K562 (cell line): Measurements from ENCODE around the gene HELZ2. TPM values are rescaled to one million over a fixed set of nuclear protein-coding genes. Genes with fewer than 3 reads are reported as not detected.
A peak's percentile ranks its signal among the peaks of the same experiment; 100 is the strongest.

ENCODE experiments used
- CCAR2 ChIP-seq: fragments of 200-400 bp; formaldehyde crosslinking; IDR thresholded peaks from 2 replicates; pipeline ENCODE4 v1.6.1; 2017; ENCODE audit warnings: mild to moderate bottlenecking, low read depth, low read length
- E4F1 ChIP-seq: fragments of 250-450 bp; sonication (Bioruptor Pico); IDR thresholded peaks from 2 replicates; pipeline ENCODE4 v1.5.0; 2021; ENCODE audit warnings: mild to moderate bottlenecking, borderline replicate concordance
- EP300 ChIP-seq: IDR thresholded peaks from 2 replicates; pipeline ENCODE4 v1.6.1; 2012; ENCODE audit warnings: low read length, improper control_type of control experiment
- FOXA1 ChIP-seq: fragments of 450-650 bp; IDR thresholded peaks from 2 replicates; pipeline ENCODE4 v1.6.1; 2016; ENCODE audit warnings: mild to moderate bottlenecking, borderline replicate concordance
- GABPA ChIP-seq: fragments of 200-800 bp; sonication (Bioruptor generic); conservative IDR thresholded peaks from 2 replicates; pipeline ENCODE4 v1.6.1; 2016; ENCODE audit warnings: low read depth, missing genetic modification characterization, missing compliant biosample characterization
- HNRNPL ChIP-seq: fragments of 200-400 bp; formaldehyde crosslinking; IDR thresholded peaks from 2 replicates; pipeline ENCODE4 v1.6.1; 2017; ENCODE audit warnings: low read depth, mild to moderate bottlenecking, low read length
- ILF3 ChIP-seq: fragments of 450-650 bp; IDR thresholded peaks from 2 replicates; pipeline ENCODE4 v1.6.1; 2018; ENCODE audit warnings: antibody characterized with exemption, mild to moderate bottlenecking, moderate library complexity, borderline replicate concordance
- MYNN ChIP-seq, 2 experiments: sonication (generic); formaldehyde crosslinking in 1 of 2; IDR thresholded peaks; 2 replicates each; pipeline versions ENCODE4 v1.5.0 to v1.6.1; 2016 to 2020; ENCODE audit warnings: antibody characterized with exemption in 1 of 2, missing genetic modification reagents in 1 of 2
- NCOA2 ChIP-seq, 2 experiments: fragments of 450-650 bp; IDR thresholded peaks; 2 replicates each; pipeline ENCODE4 v1.6.1; 2018; ENCODE audit warnings: mild to moderate bottlenecking in 2 of 2, moderate library complexity in 1 of 2; ENCODE audit not compliant: partially characterized antibody in 2 of 2
- NFATC3 ChIP-seq: fragments of 450-650 bp; IDR thresholded peaks from 2 replicates; pipeline ENCODE4 v1.6.1; 2017; ENCODE audit warnings: mild to moderate bottlenecking
- NR4A1 ChIP-seq, 2 experiments: fragments of 250-450 bp in 1 of 2; fragments of 450-650 bp in 1 of 2; sonication (Bioruptor Pico) in 1 of 2; IDR thresholded peaks; 2 replicates each; pipeline versions ENCODE4 v1.4.0 to v1.6.1; 2016 to 2020; ENCODE audit warnings: mild to moderate bottlenecking in 2 of 2, missing compliant biosample characterization in 1 of 2, missing genetic modification characterization in 1 of 2, moderate library complexity in 1 of 2
- PYGO2 ChIP-seq: fragments of 450-650 bp; IDR thresholded peaks from 2 replicates; pipeline ENCODE4 v1.6.1; 2016; ENCODE audit warnings: mild to moderate bottlenecking, missing genetic modification characterization, moderate library complexity, missing compliant biosample characterization
- RBM25 ChIP-seq: fragments of 200-400 bp; formaldehyde crosslinking; IDR thresholded peaks from 2 replicates; pipeline ENCODE4 v1.6.1; 2018; ENCODE audit warnings: low read length, low read depth, moderate library complexity; ENCODE audit not compliant: severe bottlenecking
- RUNX1 ChIP-seq: sonication (generic); IDR thresholded peaks from 2 replicates; pipeline ENCODE4 v1.6.1; 2016; ENCODE audit warnings: antibody characterized with exemption, low read depth
- SAFB ChIP-seq: fragments of 200-400 bp; formaldehyde crosslinking; IDR thresholded peaks from 2 replicates; pipeline ENCODE4 v1.6.1; 2017; ENCODE audit warnings: low read depth, low read length, borderline replicate concordance
- SRF ChIP-seq, 2 experiments: fragments of 250-450, 450-650 bp in 1 of 2; sonication (Bioruptor Pico) in 1 of 2; sonication (generic) in 1 of 2; formaldehyde crosslinking; IDR thresholded peaks; 2 replicates each; pipeline versions ENCODE4 v1.5.0 to v1.5.1; 2020 to 2022; ENCODE audit warnings: mild to moderate bottlenecking in 1 of 2, missing genetic modification reagents in 1 of 2
- TOE1 ChIP-seq, 2 experiments: fragments of 450-650 bp in 1 of 2; sonication (generic) in 1 of 2; formaldehyde crosslinking in 1 of 2; IDR thresholded peaks; 2 replicates each; pipeline versions ENCODE4 v1.7.1 to v1.8.0; 2016 to 2022; ENCODE audit warnings: borderline replicate concordance in 2 of 2, mild to moderate bottlenecking in 2 of 2, antibody characterized with exemption in 1 of 2, inconsistent platforms in 1 of 2, low read depth in 1 of 2, missing genetic modification reagents in 1 of 2, moderate library complexity in 1 of 2
- YY1 ChIP-seq, 3 experiments: IDR thresholded peaks; 2 replicates each; pipeline ENCODE4 v1.6.1; 2011; ENCODE audit warnings: low read length in 2 of 3, mild to moderate bottlenecking in 2 of 3, moderate library complexity in 2 of 3, borderline replicate concordance in 1 of 3, control low read depth in 1 of 3, low read depth in 1 of 3; ENCODE audit not compliant: insufficient read depth in 3 of 3, insufficient replicate concordance in 2 of 3, control insufficient read depth in 1 of 3, insufficient read length in 1 of 3; ENCODE audit errors: extremely low read depth in 1 of 3
- ZFP91 ChIP-seq: sonication (generic); formaldehyde crosslinking; IDR thresholded peaks from 2 replicates; pipeline ENCODE4 v1.8.0; 2022; ENCODE audit warnings: mild to moderate bottlenecking, missing genetic modification reagents
- ZKSCAN1 ChIP-seq: fragments of 150-350 bp; IDR thresholded peaks from 2 replicates; pipeline ENCODE4 v1.6.1; 2016; ENCODE audit warnings: low read depth, low read length
- ZNF696 ChIP-seq: fragments of 250-450 bp; sonication (Bioruptor Pico); conservative IDR thresholded peaks from 2 replicates; pipeline ENCODE4 v1.4.0; 2020; ENCODE audit warnings: mild to moderate bottlenecking, moderate library complexity
- polyA plus RNA-seq, 8 experiments: library from polyadenylated mRNA; depleted of rRNA in 4 of 8; stranded (reverse) in 5 of 8; unstranded in 3 of 8; fragments of >200 nt; fragmentation: Nextera tagmentation in 2 of 8; fragmentation: Illumina TruSeq in 1 of 8; extraction: Ambion mirVana in 2 of 8; extraction: Trizol in 1 of 8; gene quantifications; 2 replicates each; pipeline versions ENCODE4 v1.2.1 to v1.2.3, GENCODE V29; 2011 to 2014; ENCODE audit warnings: inconsistent platforms in 1 of 8, missing spikeins in 1 of 8
- total RNA-seq, 7 experiments: library from RNA; depleted of rRNA in 6 of 7; stranded (reverse); fragments of >200 nt in 6 of 7; fragmentation: Illumina TruSeq in 2 of 7; extraction: Trizol in 2 of 7; gene quantifications; 2 replicates each; pipeline versions ENCODE4 v1.2.1 to v1.2.3, GENCODE V29; 2011 to 2021; ENCODE audit warnings: low replicate concordance in 1 of 7

The HELZ2 gene
- total and polyA plus RNA-seq, 9 of the 15 experiments (the other 6 are each of a cell fraction or from before 2014, with no cell fraction given), result 0.03 to 7.8 (median 2.9) TPM; not detected in 1

- TF ChIP-seq NCOA2 (IDR thresholded peaks at IDR 0.05; ENCODE audit: partially characterized antibody in 2 of 2), result no peak
- no peak for TF ChIP-seq ZNF696
- TF ChIP-seq ILF3, result no peak
- no peak for TF ChIP-seq ZFP91 (CRISPR knock-in tag)
- TF ChIP-seq YY1 (IDR thresholded peaks at IDR 0.05; ENCODE audit: borderline replicate concordance in 1 of 3, control insufficient read depth in 1 of 3, extremely low read depth in 1 of 3, insufficient read depth in 3 of 3, insufficient read length in 1 of 3, insufficient replicate concordance in 2 of 3, low read depth in 1 of 3, low read length in 2 of 3), result peak; percentile 27 to 82 (median 79)
- TF ChIP-seq TOE1 (IDR thresholded peaks at IDR 0.05; ENCODE audit: borderline replicate concordance), result 0 out of 2 replicates have a peak, but pooled peaks have one; percentile 27
- TF ChIP-seq TOE1 (CRISPR knock-in tag; IDR thresholded peaks at IDR 0.05; ENCODE audit: borderline replicate concordance, low read depth), result no peak
- TF ChIP-seq FOXA1, result no peak
- TF ChIP-seq GABPA, result peak; percentile 68
- TF ChIP-seq HNRNPL, result peak; percentile 82
- TF ChIP-seq EP300, result no peak
- no peak for TF ChIP-seq NR4A1 (CRISPR knock-in tag; IDR thresholded peaks at IDR 0.05)
- no peak for TF ChIP-seq NR4A1 (tag; IDR thresholded peaks at IDR 0.05)
- TF ChIP-seq RUNX1, result no peak
- peak; percentile 62; the same call in 1 of the 2 replicates for TF ChIP-seq MYNN (IDR thresholded peaks at IDR 0.05)
- TF ChIP-seq MYNN (CRISPR knock-in tag; IDR thresholded peaks at IDR 0.05), result no peak
- TF ChIP-seq RBM25, result no peak
- TF ChIP-seq SRF (CRISPR knock-in tag; IDR thresholded peaks at IDR 0.05), result peak in 1 of 2 experiments; percentile 43; a peak in 1 of 4 replicates
- TF ChIP-seq ZKSCAN1, result peak; percentile 64; the same call in 1 of the 2 replicates
- TF ChIP-seq E4F1 (CRISPR knock-in tag), result no peak
- no peak for TF ChIP-seq SAFB
- no peak for TF ChIP-seq PYGO2 (tag)
- no peak for TF ChIP-seq NFATC3
- no peak for TF ChIP-seq CCAR2
These were observed 36.4 kb downstream of the HELZ2 start (continued) for GRCh38 chr20:63537525-63538203.
